C4-2B (cell line): ENCODE results near the gene PHLPP1.
A peak's percentile ranks its signal among the peaks of the same experiment; 100 is the strongest.

Experiments
- H3K27ac ChIP-seq: fragments of 450-650 bp; 2 replicates; pipeline ENCODE4 v1.5.1; 2017
- CTCF ChIP-seq: fragments of 450-650 bp; conservative IDR thresholded peaks from 2 replicates; pipeline ENCODE4 v1.5.1; 2017; ENCODE audit warnings: mild to moderate bottlenecking
- ZFX ChIP-seq: fragments of 450-650 bp; IDR thresholded peaks from 2 replicates; pipeline ENCODE4 v1.6.1; 2017

Gene PHLPP1

DNA sequence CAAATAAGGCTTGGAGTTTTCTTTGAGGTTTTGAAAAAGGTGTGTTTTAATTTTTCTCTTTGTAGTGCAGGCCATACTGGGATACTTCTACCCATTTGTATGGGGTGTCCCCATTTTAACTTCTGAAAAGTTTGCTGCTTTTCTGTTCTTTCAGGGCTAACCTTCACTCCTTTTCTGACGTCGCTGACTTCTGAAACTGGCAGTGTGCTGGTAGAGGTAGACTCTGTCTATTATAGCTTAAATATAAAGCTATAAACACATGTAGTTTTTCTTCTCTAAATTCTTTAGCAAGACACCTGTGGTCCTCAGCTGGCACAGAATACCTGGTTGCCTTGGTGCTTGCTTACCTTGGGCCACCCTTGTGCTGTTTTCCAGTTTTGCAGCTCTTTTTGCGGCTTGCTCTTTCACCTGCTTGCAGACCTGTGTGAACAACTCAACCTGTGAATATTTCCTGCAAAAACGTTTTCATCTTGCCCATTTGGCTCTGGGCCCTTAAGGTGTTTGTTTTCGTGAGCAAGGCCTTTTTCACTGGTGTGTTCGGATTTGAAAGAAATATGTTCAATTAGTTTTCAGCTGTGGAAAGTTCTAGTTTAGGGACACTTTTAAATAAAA lies 42.2 kb downstream of the PHLPP1 start:
- no peak for TF ChIP-seq ZFX
- no peak for TF ChIP-seq CTCF
- peak overlapping the region; percentile 47; the same call in 1 of the 2 replicates for H3K27ac ChIP-seq

- TF ChIP-seq CTCF (no peak), ZFX (no peak)
- H3K27ac ChIP-seq: no peak overlapping the region
These were observed 43.2 kb downstream of the PHLPP1 start for GRCh38 chr18:62758591-62758990.

DNA sequence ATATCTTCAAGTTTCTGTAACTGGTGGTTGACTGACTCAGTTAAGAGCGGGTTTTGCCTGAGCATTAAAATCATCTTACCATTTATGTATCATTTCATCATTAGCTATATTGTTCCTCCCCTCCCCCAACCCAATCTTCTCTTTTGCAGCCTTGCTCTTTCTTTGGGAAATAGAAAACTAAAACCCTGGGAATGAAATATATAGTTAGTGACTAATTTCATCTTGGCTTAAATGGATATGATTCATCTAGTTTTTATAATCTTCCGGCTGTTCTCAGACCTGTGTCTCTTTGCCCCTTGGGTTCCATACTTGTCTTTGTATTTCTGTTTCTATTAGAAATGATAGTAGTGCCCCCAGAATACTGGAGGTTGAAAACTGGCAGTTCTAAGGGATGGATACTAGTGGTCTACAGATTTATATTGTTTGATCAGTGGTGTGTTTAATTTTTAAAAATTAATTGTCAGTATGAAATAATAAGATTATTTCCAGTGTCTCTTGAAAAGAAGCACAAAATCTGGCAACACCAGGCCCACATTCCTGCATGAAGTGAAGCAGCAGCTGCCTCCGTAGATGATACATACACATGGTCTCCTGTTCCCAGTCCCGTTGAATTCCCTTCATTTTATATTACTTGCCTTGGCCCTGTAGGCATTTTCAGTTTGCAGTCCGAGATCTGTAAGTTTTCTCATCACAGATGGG lies 44.5 kb downstream of the PHLPP1 start:
- no peak overlapping the region for H3K27ac ChIP-seq
- TF ChIP-seq CTCF: no peak
- TF ChIP-seq ZFX: no peak

GRCh38 chr18:62760403-62760734 lies 45.0 kb downstream of the PHLPP1 start:
- H3K27ac ChIP-seq: no peak overlapping the region
- TF ChIP-seq CTCF: no peak
- no peak for TF ChIP-seq ZFX

GRCh38 chr18:62763101-62763521 lies 47.8 kb downstream of the PHLPP1 start:
- no peak overlapping the region for H3K27ac ChIP-seq
- TF ChIP-seq CTCF (no peak), ZFX (no peak)

DNA sequence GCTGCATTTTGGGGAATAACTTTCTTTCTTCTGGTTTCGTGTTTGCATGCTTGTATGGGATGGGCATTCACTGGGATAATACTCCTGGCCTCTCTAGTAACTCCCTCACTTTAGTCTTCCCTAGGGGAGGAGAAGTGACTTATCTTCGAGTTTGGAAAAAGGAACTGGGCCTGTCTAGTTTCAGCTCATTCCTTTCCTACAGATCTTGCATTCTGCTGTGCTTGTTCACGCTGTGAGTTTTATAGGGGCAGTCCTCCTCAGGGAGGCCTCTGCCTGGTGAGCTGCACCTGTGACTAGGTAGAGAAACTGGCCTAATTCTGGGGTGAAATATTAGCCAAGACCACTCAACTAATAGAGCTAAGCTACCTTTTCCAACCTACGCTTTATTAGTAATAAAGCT lies 50.9 kb downstream of the PHLPP1 start:
- TF ChIP-seq ZFX (no peak), CTCF (no peak)
- no peak overlapping the region for H3K27ac ChIP-seq

DNA sequence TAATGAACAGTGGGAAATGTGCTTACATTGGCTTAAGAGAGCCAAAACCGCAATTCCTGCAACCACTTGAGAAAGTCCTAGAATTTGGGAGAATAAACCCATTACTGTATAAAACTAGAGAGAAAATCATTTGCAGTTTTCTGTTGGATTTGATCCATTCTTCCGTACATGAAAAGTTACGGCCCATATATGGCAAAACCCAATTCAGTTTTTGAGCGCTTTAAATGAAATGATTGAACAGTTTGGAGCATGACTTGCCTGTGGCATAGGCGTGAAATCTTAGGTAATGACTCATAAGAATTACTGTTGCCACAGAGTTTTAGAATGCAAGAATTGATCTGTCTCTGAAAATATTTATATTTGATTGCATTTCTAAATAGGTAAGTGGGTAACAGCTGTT lies 52.0 kb downstream of the PHLPP1 start:
- TF ChIP-seq CTCF (no peak), ZFX (no peak)

More for the DNA sequence above, 52.0 kb downstream of the PHLPP1 start:
- H3K27ac ChIP-seq: no peak overlapping the region
